ENCODE results near the gene EPHB1. TPM values are rescaled to one million over a fixed set of nuclear protein-coding genes. Genes with fewer than 3 reads are reported as not detected.

Gene EPHB1
- polyA plus RNA-seq, 3 donors: 0.06 to 0.55 TPM; not detected in 1

DNA sequence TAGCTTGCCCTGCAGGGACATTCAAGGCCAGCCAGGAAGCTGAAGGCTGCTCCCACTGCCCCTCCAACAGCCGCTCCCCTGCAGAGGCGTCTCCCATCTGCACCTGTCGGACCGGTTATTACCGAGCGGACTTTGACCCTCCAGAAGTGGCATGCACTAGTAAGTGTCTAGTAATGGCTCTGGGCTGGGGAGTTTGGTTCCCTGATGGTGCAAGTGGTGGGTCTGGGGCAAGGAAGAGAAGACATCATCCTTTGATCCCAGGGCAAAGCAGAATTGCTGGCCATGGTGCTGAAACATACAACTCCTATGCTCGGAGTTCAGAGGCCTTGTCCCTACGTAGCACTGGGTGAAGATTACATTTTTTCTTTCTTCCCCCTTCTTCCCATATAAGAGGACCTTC lies 311.4 kb downstream of the EPHB1 start:
- WGBS (ENCODE audit: insufficient coverage): 79% methylated on average over 7 of the region's 8 CpGs
- H3K79me2 ChIP-seq (ENCODE audit: insufficient read depth, low read length): no peaks in the 10 kb centered on the region
- H3K4me3 ChIP-seq (replicated peaks in 1 of 3; ENCODE audit: low read depth in 2 of 3, low read length in 3 of 3): no peak overlapping the region
- H2AFZ ChIP-seq (ENCODE audit: insufficient read depth, low read depth, low read length, poor library complexity, severe bottlenecking): no peak overlapping the region
- H3K27me3 ChIP-seq (ENCODE audit: control insufficient read depth in 2 of 2, insufficient read depth in 2 of 2, low read length in 2 of 2): no peaks in the 10 kb centered on the region
- no peak overlapping the region for H3K27ac ChIP-seq (ENCODE audit: low read depth in 1 of 2, low read length in 2 of 2)
- peaks cover 0 to 3% (median 0%) of the 10 kb centered on the region in 7 donors for H3K9me3 Mint-ChIP-seq
- no peak overlapping the region for H3K27ac Mint-ChIP-seq
- TF ChIP-seq, protein P1, sequence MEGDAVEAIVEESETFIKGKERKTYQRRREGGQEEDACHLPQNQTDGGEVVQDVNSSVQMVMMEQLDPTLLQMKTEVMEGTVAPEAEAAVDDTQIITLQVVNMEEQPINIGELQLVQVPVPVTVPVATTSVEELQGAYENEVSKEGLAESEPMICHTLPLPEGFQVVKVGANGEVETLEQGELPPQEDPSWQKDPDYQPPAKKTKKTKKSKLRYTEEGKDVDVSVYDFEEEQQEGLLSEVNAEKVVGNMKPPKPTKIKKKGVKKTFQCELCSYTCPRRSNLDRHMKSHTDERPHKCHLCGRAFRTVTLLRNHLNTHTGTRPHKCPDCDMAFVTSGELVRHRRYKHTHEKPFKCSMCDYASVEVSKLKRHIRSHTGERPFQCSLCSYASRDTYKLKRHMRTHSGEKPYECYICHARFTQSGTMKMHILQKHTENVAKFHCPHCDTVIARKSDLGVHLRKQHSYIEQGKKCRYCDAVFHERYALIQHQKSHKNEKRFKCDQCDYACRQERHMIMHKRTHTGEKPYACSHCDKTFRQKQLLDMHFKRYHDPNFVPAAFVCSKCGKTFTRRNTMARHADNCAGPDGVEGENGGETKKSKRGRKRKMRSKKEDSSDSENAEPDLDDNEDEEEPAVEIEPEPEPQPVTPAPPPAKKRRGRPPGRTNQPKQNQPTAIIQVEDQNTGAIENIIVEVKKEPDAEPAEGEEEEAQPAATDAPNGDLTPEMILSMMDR (IDR thresholded peaks at IDR 0.05): no peak
- H3K27me3 Mint-ChIP-seq (ENCODE audit: low read depth in 3 of 3): peaks cover 0 to 2% (median 2%) of the 10 kb centered on the region in 3 donors
- intact Hi-C loops (cut with micrococcal nuclease): no loop called here
- no peaks in the 10 kb centered on the region for H4K20me1 ChIP-seq (ENCODE audit: insufficient read depth, low read length)
- H3K4me2 ChIP-seq (replicated peaks; ENCODE audit: extremely low read depth, low read length, poor library complexity, severe bottlenecking): no peak overlapping the region
- H3K36me3 ChIP-seq (replicated peaks in 1 of 2; ENCODE audit: control insufficient read depth in 1 of 2, insufficient read depth in 2 of 2, low read length in 2 of 2): no peaks in the 10 kb centered on the region
- no peak overlapping the region for H3K4me3 Mint-ChIP-seq
- H3K9ac ChIP-seq (ENCODE audit: insufficient read depth, low read length, poor library complexity, severe bottlenecking): no peak overlapping the region
- no peaks in the 10 kb centered on the region for H3K9me3 ChIP-seq (replicated peaks in 1 of 2; ENCODE audit: control insufficient read depth in 1 of 2, insufficient read depth in 1 of 2, low read length in 2 of 2)
- H3K4me1 ChIP-seq (ENCODE audit: control insufficient read depth in 1 of 2, insufficient read depth in 2 of 2, low read length in 2 of 2): no peaks in the 10 kb centered on the region
- DNase-seq: no peak
- H3K36me3 Mint-ChIP-seq: no peaks in the 10 kb centered on the region
- H3K4me1 Mint-ChIP-seq: no peaks in the 10 kb centered on the region

DNA sequence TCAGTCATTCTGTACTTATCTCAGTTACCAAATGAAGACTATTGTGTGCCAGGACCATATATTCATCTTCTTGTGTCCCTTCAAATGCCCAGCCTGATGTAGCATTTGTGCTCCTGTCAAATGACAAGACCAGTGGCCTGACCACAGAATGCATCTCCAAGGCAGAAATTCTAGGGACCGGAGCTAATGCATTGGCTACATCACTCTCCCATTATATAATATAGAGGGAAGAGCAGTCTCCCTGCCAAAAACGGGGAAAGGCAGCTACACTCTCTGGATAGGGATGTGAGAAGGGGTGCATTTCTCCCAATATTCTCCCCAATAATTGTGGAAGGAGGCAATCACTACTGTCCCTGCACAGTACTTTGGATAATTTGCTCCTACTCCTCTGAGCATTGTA lies 312.0 kb downstream of the EPHB1 start:
- Mint-ChIP-seq H3K27ac (no peak overlapping the region), H3K27me3 (ENCODE audit: low read depth in 3 of 3) (peaks cover 0 to 6% (median 4%) of the 10 kb centered on the region in 3 donors), H3K4me3 (no peak overlapping the region), H3K4me1 (no peaks in the 10 kb centered on the region), H3K36me3 (no peaks in the 10 kb centered on the region), H3K9me3 (peaks cover 0 to 8% (median 0%) of the 10 kb centered on the region in 7 donors)
- Histone ChIP-seq H3K27me3 (ENCODE audit: control insufficient read depth in 2 of 2, insufficient read depth in 2 of 2, low read length in 2 of 2) (no peaks in the 10 kb centered on the region), H3K4me1 (ENCODE audit: control insufficient read depth in 1 of 2, insufficient read depth in 2 of 2, low read length in 2 of 2) (no peaks in the 10 kb centered on the region), H3K79me2 (ENCODE audit: insufficient read depth, low read length) (no peaks in the 10 kb centered on the region), H3K27ac (ENCODE audit: low read depth in 1 of 2, low read length in 2 of 2) (no peak overlapping the region), H3K4me3 (replicated peaks in 1 of 3; ENCODE audit: low read depth in 2 of 3, low read length in 3 of 3) (no peak overlapping the region), H3K9me3 (replicated peaks in 1 of 2; ENCODE audit: control insufficient read depth in 1 of 2, insufficient read depth in 1 of 2, low read length in 2 of 2) (no peaks in the 10 kb centered on the region), H2AFZ (ENCODE audit: insufficient read depth, low read depth, low read length, poor library complexity, severe bottlenecking) (no peak overlapping the region), H3K9ac (ENCODE audit: insufficient read depth, low read length, poor library complexity, severe bottlenecking) (no peak overlapping the region), H4K20me1 (ENCODE audit: insufficient read depth, low read length) (no peaks in the 10 kb centered on the region), H3K36me3 (replicated peaks in 1 of 2; ENCODE audit: control insufficient read depth in 1 of 2, insufficient read depth in 2 of 2, low read length in 2 of 2) (no peaks in the 10 kb centered on the region), H3K4me2 (replicated peaks; ENCODE audit: extremely low read depth, low read length, poor library complexity, severe bottlenecking) (no peak overlapping the region)
- no CpG with 5 or more reads among the region's 2 CpGs for WGBS (ENCODE audit: insufficient coverage)
- TF ChIP-seq, protein P1 (IDR thresholded peaks at IDR 0.05): no peak
- DNase-seq: no peak
- intact Hi-C loops (cut with micrococcal nuclease): no loop called here
